ENCODE results near the gene TCOF1.
"Not testable (repeated sequence)": the region's sequence is repeated elsewhere in the genome, so short reads cannot be mapped to it uniquely, and the experiment has no call there.

The TCOF1 gene

GRCh38 chr5:150422758-150423157 is 65.3 kb downstream of the TCOF1 start:
- no peak overlapping the region for H3K27ac ChIP-seq
- no peak for TF ChIP-seq ZFX (IDR thresholded peaks at IDR 0.05; ENCODE audit: borderline replicate concordance)
- TF ChIP-seq CTCF (IDR thresholded peaks at IDR 0.05): no peak

GRCh38 chr5:150426165-150426564 is 68.7 kb downstream of the TCOF1 start:
- H3K27ac ChIP-seq: not testable (repeated sequence)

- H3K27ac ChIP-seq: no peak overlapping the region
- TF ChIP-seq ZFX (IDR thresholded peaks at IDR 0.05; ENCODE audit: borderline replicate concordance): no peak
- TF ChIP-seq CTCF (IDR thresholded peaks at IDR 0.05): no peak
Observed at GRCh38 chr5:150428106-150428876, 70.8 kb downstream of the TCOF1 start.

- H3K27ac ChIP-seq: no peak overlapping the region
- TF ChIP-seq CTCF (IDR thresholded peaks at IDR 0.05): no peak
- no peak for TF ChIP-seq ZFX (IDR thresholded peaks at IDR 0.05; ENCODE audit: borderline replicate concordance)
Observed at GRCh38 chr5:150428978-150429377, 71.5 kb downstream of the TCOF1 start.

GRCh38 chr5:150429410-150429873 is 71.9 kb downstream of the TCOF1 start:
- TF ChIP-seq ZFX (IDR thresholded peaks at IDR 0.05; ENCODE audit: borderline replicate concordance): no peak
- TF ChIP-seq CTCF (IDR thresholded peaks at IDR 0.05): no peak

GRCh38 chr5:150431048-150431447 is 73.6 kb downstream of the TCOF1 start:
- TF ChIP-seq CTCF (IDR thresholded peaks at IDR 0.05) (no peak), ZFX (IDR thresholded peaks at IDR 0.05; ENCODE audit: borderline replicate concordance) (no peak)
- H3K27ac ChIP-seq: no peak overlapping the region

More at GRCh38 chr5:150429410-150429873, 71.9 kb downstream of the TCOF1 start:
- no peak overlapping the region for H3K27ac ChIP-seq

- no peak overlapping the region for H3K27ac ChIP-seq
- TF ChIP-seq CTCF (IDR thresholded peaks at IDR 0.05) (no peak), ZFX (IDR thresholded peaks at IDR 0.05; ENCODE audit: borderline replicate concordance) (no peak)
Observed at GRCh38 chr5:150431574-150431973, 74.1 kb downstream of the TCOF1 start.
